Body of pancreas (tissue), 4 donors: ENCODE measurements around the gene SCAPER. TPM values are rescaled to one million over a fixed set of nuclear protein-coding genes. Genes with fewer than 3 reads are reported as not detected.

ENCODE experiments used
- ATAC-seq: fragments of 150-250 bp; one replicate; pipeline ENCODE4 v1.9.1; 2016
- DNase-seq, 4 donors: peaks; one replicate each; pipeline ENCODE4 v3.0.0-alpha.2; 2019
- H3K27ac ChIP-seq, 4 donors: fragments of 200-600 bp; sonication (generic); 1 replicate in 3 of 4; 2 replicates in 1 of 4; pipeline versions ENCODE4 v1.5.1 to v1.6.1; 2016 to 2019; ENCODE audit warnings: mild to moderate bottlenecking in 1 of 4, mixed read lengths in 1 of 4, moderate library complexity in 1 of 4
- H3K27me3 ChIP-seq, 2 donors: fragments of 200-600 bp; sonication (generic); one replicate each; pipeline ENCODE4 v1.6.0; 2016; ENCODE audit warnings: mild to moderate bottlenecking in 1 of 2
- H3K36me3 ChIP-seq, 2 donors: fragments of 200-600 bp; sonication (generic); replicated peaks in 1 of 2; 2 replicates each; pipeline ENCODE4 v1.5.1; 2016; ENCODE audit warnings: low read depth in 2 of 2; ENCODE audit not compliant: insufficient read depth in 1 of 2
- H3K4me1 ChIP-seq: fragments of 200-600 bp; sonication (generic); one replicate; pipeline ENCODE4 v1.6.0; 2016
- H3K4me3 ChIP-seq, 2 donors: fragments of 200-600 bp; sonication (generic); 1 replicate in 1 of 2; 2 replicates in 1 of 2; pipeline ENCODE4 v1.5.1; 2016 to 2019
- H3K9me3 ChIP-seq, 3 donors: fragments of 200-600 bp; sonication (generic); 1 replicate in 2 of 3; 2 replicates in 1 of 3; pipeline ENCODE4 v1.5.1; 2016
- POLR2A ChIP-seq, 3 donors: fragments of 450-650 bp; IDR thresholded peaks; one replicate each; pipeline ENCODE4 v1.6.1; 2016; ENCODE audit warnings: antibody characterized with exemption in 3 of 3, mild to moderate bottlenecking in 2 of 3
- WGBS, 2 donors: methylation state at CpG; one replicate each; pipeline ENCODE4 v1.1.5; 2017; 5-methylcytosine and 5-hydroxymethylcytosine counted together
- intact Hi-C: fragments of 100-400 bp; cut with DNase I; formaldehyde crosslinking; loops from one replicate; pipeline ENCODE4 v1.15.1; 2023
- total RNA-seq, 2 donors: library from RNA; depleted of rRNA; stranded (reverse); fragments of >200 nt; gene quantifications; one replicate each; pipeline ENCODE4 v1.1.0, GENCODE V29; 2016
- TF ChIP-seq, protein P1 (sequence below), 7 experiments: fragments of 450-650 bp in 4 of 7; fragments of 200-600 bp in 3 of 7; sonication (generic) in 3 of 7; IDR thresholded peaks; one replicate each; pipeline ENCODE4 v1.5.1; 2016 to 2019; ENCODE audit warnings: antibody characterized with exemption in 7 of 7

The SCAPER gene
- total RNA-seq, 2 donors from 2014 or later = 22.1 to 46.2 TPM

DNA sequence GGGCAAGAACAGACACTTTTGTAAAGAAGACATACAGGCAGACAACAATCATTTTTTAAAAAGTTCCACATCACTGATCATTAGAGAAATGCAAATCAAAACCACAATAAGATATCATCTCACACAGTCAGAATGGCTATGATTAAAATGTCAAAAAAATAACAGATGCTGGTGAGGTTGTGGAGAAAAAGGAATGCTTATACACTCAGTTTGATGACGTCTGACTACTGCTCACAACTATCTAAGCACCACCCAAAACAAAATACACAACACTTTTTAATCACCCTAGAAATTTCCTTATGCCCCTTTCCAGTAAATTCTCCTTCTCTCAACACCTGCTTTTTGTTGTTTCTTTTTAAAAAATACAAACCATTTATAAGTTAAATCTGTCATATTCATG is 339.8 kb downstream of the SCAPER start:
- intact Hi-C loops = no loop called here

DNA sequence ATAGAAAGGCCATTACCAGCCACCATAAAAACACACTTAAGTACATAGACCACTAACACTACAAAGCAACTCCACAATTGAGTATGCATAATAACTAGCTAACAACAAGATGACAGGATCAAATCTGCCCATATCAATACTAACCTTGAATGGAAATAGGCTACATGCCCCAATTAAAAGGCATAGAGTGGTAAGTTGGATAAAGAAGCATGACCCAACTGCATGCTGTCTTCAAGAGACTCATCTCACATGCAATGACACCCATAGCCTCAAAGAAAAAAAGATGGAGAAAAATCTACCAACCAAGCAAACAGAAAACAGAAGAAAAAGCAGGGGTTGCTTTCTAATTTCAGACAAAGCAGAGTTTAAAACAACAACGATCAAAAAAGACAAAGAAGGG is 349.9 kb downstream of the SCAPER start:
- ATAC-seq (no peak), DNase-seq (no peak)
- H3K4me3 ChIP-seq = no peak overlapping the region
- H3K27ac ChIP-seq = no peak overlapping the region
- no peaks in the 10 kb centered on the region for H3K36me3 ChIP-seq
- no peaks in the 10 kb centered on the region for H3K9me3 ChIP-seq
- 93 to 95% methylated on average over 1 of the region's 1 CpG for WGBS, 2 donors
- H3K27me3 ChIP-seq = no peaks in the 10 kb centered on the region
- intact Hi-C loops = no loop called here
- H3K4me1 ChIP-seq = no peaks in the 10 kb centered on the region
- no peak for TF ChIP-seq POLR2A (IDR thresholded peaks at IDR 0.05)
- TF ChIP-seq, protein P1, sequence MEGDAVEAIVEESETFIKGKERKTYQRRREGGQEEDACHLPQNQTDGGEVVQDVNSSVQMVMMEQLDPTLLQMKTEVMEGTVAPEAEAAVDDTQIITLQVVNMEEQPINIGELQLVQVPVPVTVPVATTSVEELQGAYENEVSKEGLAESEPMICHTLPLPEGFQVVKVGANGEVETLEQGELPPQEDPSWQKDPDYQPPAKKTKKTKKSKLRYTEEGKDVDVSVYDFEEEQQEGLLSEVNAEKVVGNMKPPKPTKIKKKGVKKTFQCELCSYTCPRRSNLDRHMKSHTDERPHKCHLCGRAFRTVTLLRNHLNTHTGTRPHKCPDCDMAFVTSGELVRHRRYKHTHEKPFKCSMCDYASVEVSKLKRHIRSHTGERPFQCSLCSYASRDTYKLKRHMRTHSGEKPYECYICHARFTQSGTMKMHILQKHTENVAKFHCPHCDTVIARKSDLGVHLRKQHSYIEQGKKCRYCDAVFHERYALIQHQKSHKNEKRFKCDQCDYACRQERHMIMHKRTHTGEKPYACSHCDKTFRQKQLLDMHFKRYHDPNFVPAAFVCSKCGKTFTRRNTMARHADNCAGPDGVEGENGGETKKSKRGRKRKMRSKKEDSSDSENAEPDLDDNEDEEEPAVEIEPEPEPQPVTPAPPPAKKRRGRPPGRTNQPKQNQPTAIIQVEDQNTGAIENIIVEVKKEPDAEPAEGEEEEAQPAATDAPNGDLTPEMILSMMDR (IDR thresholded peaks at IDR 0.05) = no peak

More for the DNA sequence above, 339.8 kb downstream of the SCAPER start:
- Histone ChIP-seq H3K36me3 (no peaks in the 10 kb centered on the region), H3K4me1 (no peaks in the 10 kb centered on the region), H3K27me3 (no peaks in the 10 kb centered on the region), H3K4me3 (no peak overlapping the region), H3K27ac (no peak overlapping the region), H3K9me3 (no peaks in the 10 kb centered on the region)
- ATAC-seq (no peak), DNase-seq (no peak)
- 79 to 90% methylated on average over 1 of the region's 1 CpG for WGBS, 2 donors
- no peak for TF ChIP-seq POLR2A (IDR thresholded peaks at IDR 0.05)
- TF ChIP-seq, protein P1 (IDR thresholded peaks at IDR 0.05) = no peak

- intact Hi-C loops = no loop called here
Measured at GRCh38 chr15:76553564-76553963, 351.6 kb downstream of the SCAPER start.

GRCh38 chr15:76553102-76553501 is 352.0 kb downstream of the SCAPER start:
- no peaks in the 10 kb centered on the region for H3K36me3 ChIP-seq
- H3K4me1 ChIP-seq = no peaks in the 10 kb centered on the region
- no peak for DNase-seq
- H3K4me3 ChIP-seq = no peak overlapping the region
- TF ChIP-seq POLR2A (IDR thresholded peaks at IDR 0.05) = no peak
- TF ChIP-seq, protein P1 (IDR thresholded peaks at IDR 0.05) = no peak
- 95 to 100% methylated on average over 1 to 5 of the region's 5 CpGs for WGBS, 2 donors
- no peaks in the 10 kb centered on the region for H3K9me3 ChIP-seq
- intact Hi-C loops = no loop called here
- H3K27ac ChIP-seq = no peak overlapping the region
- no peak for ATAC-seq
- H3K27me3 ChIP-seq = no peaks in the 10 kb centered on the region

More at GRCh38 chr15:76553564-76553963, 351.6 kb downstream of the SCAPER start:
- no peaks in the 10 kb centered on the region for H3K9me3 ChIP-seq
- ATAC-seq (no peak), DNase-seq (no peak)
- no peaks in the 10 kb centered on the region for H3K36me3 ChIP-seq
- H3K27me3 ChIP-seq = no peaks in the 10 kb centered on the region
- no peak overlapping the region for H3K27ac ChIP-seq
- no peaks in the 10 kb centered on the region for H3K4me1 ChIP-seq
- no peak for TF ChIP-seq POLR2A (IDR thresholded peaks at IDR 0.05)
- TF ChIP-seq, protein P1 (IDR thresholded peaks at IDR 0.05) = no peak
- H3K4me3 ChIP-seq = no peak overlapping the region
- 85% methylated on average over 2 of the region's 2 CpGs; no CpG with 5 or more reads in 1 of the 2 donors for WGBS, 2 donors

DNA sequence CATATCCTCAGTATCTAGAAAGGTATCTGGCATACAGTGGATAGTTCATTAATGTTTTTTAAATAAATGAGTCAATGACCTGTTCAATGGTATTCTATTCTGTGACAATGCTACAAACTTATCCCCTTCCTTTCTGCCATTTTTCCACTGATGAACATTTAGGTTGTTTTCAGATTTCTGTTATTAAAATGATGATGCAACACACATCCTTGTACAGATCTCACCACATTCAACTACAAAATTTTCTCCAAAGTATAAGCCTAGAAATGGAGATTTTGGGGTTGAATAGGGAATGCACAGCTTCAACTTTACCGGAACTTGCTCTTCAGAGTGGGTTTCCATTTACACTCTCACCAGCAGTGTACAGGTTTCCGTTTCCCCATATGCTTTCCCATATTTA is 358.3 kb downstream of the SCAPER start:
- H3K27me3 ChIP-seq = no peaks in the 10 kb centered on the region
- TF ChIP-seq, protein P1 (IDR thresholded peaks at IDR 0.05) = no peak
- TF ChIP-seq POLR2A (IDR thresholded peaks at IDR 0.05) = no peak
- DNase-seq (no peak), ATAC-seq (no peak)
- no peaks in the 10 kb centered on the region for H3K9me3 ChIP-seq
- H3K36me3 ChIP-seq = no peaks in the 10 kb centered on the region
- no peaks in the 10 kb centered on the region for H3K4me1 ChIP-seq
- H3K27ac ChIP-seq = no peak overlapping the region
- H3K4me3 ChIP-seq = no peak overlapping the region
- intact Hi-C loops = no loop called here
- 95 to 98% methylated on average over 2 of the region's 2 CpGs for WGBS, 2 donors
